HG03135 (cell line): Measurements from ENCODE around the gene HTR1E.
"Not testable (repeated sequence)": the region's sequence is repeated elsewhere in the genome, so short reads cannot be mapped to it uniquely, and the experiment has no call there.

Experiments
- ATAC-seq: cut with Tn5 transposase; IDR thresholded peaks from one replicate; pipeline ENCODE4 v1.9.1; 2021; ENCODE audit warnings: mild to moderate bottlenecking, moderate library complexity; ENCODE audit not compliant: unreplicated experiment

HTR1E gene

DNA sequence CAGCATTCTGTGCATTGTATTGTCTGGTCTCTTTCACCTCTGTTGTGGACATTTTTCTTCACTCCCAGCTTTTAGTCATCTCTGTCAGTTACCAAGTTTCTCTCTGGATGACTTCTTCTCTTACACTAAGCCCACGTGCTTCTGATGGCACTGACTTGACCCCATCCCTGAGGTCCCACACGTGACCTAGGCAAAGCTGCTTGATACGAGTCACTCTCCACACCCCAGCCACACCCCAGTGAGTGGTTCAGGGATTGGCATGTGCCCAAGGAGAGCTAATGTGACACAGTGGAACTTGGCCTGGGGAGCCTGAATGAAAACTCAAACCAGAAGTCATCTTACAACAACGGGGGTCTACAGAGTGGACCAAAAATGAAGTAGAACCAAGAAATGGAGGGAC lies 32.2 kb downstream of the HTR1E start:
- no peak for ATAC-seq

DNA sequence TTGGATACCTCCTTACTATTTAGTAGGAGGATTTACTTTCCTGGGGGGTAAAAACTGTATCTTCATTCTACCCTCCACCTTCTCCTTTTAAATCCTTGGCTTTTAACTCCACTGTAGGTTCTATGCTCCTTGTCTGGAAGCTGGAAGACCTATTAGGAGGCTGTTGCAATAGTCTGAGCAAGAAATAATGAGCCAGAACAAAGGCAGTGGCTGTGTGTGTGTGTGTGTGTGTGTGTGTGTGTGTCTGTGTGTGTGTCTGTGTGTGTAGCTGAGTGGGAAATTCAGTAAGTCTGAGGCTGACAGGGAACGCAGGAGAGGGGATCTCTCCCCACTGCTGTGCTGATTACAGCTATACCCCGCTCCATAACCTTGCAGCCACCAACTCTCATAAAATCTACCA lies 35.8 kb downstream of the HTR1E start:
- no peak for ATAC-seq

DNA sequence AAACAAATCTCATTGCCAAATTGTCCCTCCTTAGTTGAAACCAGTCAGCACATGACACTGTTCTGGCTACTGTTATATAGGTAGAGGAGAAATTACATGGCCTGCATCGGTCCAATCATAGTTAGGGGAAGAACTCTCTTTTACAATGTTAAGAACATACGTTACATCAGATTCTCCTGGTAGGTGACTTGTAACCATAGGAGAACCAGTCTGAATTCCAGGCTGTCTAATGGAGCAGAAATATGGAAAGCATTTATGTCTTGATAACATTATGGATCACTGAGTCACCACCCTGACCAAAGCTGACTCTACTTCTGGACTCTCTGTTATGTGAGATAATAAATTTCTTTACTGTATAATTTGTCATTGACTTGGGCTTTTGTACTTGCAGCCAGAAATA lies 40.9 kb downstream of the HTR1E start:
- no peak for ATAC-seq

DNA sequence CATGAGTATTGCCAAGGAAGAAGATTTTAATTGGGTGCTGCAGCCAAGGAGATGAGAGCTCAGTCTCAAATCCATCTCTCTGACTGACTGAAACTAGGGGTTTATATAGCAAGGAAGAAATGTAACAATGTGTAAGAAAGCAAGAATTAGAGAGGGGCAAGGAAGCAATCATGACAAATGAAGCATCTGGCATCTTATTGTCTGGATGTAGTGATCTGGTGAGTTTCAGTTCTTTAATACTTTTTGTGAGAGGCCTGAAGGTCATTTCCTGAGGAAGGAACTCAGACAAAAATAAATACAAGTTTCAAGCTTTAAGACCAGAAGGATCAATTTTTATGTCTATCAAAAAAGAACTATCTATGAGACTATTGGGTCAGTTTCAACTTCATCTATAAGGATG lies 64.2 kb downstream of the HTR1E start:
- no peak for ATAC-seq

DNA sequence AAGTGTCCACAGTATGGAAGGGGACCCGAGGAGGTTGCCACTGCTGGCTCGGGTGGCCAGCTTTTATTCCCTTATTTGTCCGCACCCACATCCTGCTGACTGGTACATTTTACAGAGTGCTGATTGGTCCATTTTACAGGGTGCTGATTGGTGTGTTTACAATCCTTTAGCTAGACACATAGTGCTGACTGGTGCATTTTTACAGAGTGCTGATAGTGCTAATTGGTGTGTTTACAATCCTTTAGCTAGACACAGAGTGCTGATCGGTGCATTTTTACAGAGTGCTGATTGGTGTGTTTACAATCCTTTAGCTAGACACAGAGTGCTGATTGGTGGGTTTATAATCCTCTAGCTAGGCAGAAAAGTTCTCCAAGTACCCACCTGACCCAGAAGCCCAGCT lies 65.1 kb downstream of the HTR1E start:
- ATAC-seq = not testable (repeated sequence)

DNA sequence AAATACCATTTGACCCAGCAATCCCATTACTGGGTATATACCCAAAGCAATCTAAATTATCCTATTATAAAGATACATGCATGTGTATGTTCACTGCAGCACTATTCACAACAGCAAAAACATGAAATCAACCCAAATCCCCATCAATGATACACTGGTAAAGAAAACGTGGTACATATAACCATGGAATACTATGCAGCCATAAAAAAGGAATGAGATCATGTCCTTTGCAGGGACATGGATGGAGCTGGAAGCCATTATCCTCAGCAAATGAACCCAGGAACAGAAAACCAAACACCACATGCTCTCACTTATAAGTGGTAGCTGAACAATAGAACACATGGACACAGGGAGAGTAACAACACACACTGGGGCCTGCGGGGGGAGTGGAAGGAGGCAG lies 69.2 kb downstream of the HTR1E start:
- ATAC-seq = not testable (repeated sequence)

DNA sequence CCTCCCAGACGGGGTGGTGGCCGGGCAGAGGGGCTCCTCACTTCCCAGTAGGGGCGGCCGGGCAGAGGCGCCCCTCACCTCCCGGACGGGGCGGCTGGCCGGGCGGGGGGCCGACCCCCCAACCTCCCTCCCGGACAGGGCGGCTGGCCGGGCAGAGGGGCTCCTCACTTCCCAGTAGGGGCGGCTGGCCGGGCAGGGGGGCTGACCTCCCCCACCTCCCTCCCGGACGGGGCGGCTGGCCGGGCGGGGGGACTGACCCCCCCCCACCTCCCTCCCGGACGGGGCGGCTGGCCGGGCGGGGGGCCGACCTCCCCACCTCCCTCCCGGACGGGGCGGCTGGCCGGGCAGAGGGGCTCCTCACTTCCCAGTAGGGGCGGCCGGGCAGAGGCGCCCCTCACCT lies 72.3 kb downstream of the HTR1E start:
- not testable (repeated sequence) for ATAC-seq

DNA sequence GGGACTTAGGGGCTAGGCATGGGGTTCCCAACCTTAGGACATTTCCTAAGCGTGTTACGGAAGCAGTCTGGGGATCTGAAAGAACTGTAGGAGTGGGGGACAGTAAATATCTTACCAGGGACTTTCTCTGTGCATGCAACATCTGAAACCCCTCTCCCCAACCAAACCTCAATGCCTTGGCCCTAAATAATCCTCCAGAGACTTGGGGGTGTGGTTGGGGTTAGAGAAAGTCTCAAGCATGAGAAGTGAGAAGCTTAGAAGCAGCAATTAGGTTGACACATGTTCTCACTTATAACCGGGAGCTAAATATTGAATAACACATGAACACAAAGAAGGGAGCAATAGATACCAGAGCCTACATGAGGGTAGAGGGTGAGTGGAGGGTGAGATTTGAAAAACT lies 74.7 kb downstream of the HTR1E start:
- ATAC-seq = no peak

DNA sequence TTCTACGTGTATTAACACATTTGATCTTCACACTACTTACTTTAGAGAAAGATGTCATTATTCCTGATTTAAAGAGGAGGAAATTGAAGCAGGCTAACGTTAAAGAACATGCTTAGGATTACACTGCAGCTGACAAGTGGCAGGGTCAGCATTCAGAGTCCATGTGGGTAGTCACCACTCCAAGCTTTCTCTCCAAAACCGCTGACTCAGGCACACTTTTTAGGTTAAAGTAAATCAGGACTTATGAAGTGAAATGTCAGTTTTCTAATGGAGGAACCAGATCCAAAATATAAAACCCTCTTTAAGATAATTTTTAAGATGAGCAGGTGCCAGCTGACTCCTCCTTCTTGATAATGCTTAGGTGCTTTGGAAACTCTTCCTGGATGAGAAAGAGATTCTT lies 75.4 kb downstream of the HTR1E start:
- ATAC-seq = no peak

DNA sequence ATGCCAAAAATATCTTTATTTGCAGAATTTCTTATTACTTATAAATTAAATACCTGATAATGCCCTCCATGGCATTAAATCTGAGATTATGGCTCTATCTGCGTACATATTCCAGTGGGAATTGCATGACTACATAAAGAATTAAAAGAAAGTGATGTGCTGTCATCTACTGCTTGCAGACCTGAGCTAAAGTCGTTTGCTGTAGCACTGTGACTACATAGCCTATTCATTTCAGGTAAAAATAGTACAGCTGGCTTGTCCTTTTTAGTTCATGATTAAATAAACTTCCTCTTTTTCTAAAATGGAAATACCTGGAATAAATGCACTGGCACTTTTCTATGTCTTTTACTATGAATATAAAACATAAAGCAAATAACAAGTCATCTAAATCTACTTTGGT lies 79.4 kb downstream of the HTR1E start:
- ATAC-seq = no peak

DNA sequence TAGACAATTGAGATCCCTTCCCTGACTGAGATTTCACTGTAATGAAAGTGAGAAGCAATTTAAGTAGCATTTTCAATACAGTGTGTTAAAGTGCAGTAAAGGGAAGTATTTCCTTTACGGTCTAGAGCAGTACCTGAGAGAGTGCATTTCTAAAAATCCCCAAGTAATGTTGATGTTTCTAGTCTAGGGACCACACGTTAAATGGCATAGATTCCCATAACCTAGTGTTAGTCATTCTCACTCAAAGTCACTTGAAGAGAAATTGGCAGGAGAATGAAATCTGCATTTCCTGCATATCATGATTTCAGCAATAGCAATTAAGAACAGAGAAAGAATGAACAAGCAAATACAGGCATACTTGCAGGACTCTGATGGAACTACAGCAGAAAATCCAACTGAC lies 89.7 kb downstream of the HTR1E start:
- ATAC-seq = no peak

DNA sequence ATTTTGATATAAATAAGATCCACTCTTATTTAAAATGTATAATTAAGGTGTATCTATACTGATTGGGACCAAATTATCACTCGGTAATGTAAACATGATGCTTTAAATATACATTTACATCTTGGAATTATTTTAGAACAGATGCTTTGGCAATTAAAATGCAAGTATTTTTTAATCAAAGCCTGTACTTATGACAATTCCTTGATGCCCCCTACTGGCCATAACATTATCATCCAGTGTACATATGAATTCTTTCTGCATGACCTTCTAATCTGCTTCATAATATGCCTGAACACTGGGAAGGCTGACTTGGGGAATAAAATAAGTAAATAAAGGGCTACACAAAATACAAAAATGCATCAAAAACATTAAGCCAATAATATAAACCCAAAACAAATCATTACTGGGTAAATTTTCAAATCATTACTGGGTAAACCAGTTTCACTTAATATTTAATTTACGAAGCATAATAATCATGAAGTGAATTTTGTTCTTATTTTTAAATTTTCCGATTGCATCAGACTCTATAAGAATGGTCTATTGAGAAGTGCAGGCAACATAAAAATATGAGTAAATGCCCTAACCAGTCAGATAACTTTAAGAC lies 92.5 kb downstream of the HTR1E start:
- ATAC-seq = no peak

DNA sequence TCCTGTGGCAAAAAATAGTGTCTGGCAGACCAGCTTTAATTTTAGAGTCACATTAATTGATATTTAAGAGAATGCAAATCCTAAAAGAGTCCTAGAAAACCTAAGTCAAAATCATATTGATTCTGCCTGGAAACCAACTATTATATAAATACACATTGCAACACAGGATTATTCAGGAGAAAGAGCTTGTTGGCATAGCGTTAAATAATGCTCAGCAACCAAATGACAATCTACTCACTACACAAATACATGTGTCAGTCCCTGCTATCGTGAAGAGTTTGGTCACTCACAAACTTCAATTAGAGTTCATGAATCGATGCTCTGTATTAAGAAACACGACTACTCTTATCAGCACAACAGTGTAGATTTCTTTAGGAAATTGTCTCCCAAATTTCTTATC lies 103.4 kb downstream of the HTR1E start:
- ATAC-seq = no peak

DNA sequence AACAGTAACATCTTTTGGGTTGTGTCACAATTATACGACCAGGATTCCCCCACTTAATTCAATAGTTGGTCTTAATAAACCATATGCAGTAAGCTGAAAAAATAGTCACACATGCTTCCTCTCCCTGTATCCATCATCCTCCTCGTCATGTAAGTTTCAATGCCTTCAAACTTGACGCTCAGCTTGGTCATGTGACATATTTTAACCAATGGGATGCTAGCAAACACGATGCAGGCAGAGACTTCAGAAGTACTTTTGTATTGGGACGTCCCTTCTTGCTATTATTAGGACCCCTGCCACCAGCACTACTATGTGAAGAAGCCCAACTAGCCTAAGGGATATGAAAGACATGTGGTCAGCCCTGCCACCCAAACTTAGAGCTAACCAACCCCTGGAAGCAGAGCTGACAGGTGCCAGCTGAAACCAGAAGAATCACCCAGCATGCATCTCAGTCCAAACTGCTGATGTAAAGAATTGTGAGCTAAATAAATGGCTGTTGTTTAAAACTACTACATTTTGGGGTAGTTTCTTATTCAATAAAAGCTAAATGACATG lies 108.3 kb downstream of the HTR1E start:
- ATAC-seq = no peak

DNA sequence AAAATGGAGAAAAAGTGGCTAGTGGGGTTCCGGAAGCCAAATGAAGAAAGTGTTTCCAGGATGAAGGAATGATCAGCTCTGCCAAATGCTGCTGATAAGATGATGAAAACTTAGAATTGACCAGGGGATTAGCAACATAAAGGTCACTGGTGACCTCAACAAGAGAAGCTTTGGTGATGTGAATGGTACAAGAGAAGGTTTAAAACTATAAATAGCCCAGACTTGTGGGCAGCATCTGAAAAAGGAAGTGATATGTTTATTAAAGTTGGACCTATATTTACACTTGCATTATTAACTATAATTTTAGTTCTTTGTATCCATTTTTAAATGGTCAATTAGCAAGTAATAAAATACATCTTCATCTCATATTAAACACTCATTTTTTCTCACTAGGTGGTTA lies 112.5 kb downstream of the HTR1E start:
- no peak for ATAC-seq

DNA sequence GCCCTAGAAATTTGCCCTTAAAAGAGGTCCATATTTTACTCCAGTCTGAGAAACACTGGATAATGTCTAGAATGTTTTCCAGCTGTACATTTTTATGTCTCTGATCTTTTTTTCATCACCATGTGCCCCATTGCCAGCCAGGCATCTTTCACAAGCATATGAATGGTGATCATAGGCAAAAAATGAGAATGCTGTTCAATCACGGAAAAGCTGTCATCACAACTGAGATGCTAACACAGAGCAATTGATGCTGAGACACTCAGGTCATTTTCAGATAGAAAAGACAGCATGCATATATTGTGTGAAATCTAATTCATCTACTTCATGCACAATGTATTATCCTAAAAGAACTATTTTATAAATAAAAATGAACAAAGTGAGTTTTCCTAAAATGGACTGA lies 116.0 kb downstream of the HTR1E start:
- no peak for ATAC-seq

DNA sequence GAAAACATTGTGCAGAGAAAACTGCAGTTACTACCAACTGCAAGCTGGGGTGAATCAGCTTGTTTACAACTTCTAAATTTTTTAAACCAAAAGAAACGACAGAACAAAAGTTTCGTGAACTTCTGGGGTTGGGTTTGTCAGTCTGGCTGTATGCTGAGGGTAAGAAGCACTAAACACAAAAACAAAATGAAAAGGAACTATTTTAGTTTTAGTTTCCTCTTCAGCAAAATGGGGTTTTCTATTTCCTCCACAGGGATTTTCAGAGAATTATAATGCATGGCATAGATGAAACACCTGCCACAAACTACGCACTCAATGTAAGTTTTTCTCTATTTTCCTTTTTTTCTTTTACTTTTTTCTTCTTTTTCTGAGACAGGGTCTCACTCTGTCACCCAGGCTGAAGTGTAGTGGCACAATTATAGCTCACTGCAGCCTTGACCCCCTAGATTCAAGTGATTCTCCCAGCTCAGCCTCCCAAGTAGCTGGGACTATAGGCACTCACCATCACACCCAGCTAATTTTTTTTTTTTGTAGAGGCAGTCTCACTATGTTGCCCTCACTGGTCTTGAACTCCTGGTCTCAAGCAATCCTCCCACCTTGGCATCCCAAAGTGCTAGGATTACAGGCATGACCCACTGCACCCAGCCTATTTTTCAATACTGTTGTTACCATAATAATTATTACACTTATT lies 117.0 kb downstream of the HTR1E start:
- ATAC-seq = no peak

DNA sequence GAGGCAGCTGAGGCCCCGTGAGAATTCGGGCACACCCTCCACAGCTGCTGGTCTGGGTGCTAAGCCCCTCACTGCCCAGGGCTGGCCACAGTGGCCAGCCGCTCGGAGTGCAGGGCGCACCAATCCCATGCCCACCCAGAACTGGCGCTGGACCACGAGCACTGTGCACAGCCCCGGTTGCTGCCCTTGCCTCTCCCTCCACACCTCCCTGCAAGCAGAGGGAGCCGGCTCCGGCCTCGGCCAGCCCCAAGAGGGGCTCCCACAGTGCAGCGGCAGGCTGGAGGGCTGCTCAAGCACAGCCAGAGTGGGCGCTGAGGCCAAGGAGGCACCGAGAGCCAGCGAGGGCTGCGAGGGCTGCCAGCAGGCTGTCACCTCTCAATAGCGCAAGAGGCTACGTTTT lies 122.6 kb downstream of the HTR1E start:
- ATAC-seq = no peak

DNA sequence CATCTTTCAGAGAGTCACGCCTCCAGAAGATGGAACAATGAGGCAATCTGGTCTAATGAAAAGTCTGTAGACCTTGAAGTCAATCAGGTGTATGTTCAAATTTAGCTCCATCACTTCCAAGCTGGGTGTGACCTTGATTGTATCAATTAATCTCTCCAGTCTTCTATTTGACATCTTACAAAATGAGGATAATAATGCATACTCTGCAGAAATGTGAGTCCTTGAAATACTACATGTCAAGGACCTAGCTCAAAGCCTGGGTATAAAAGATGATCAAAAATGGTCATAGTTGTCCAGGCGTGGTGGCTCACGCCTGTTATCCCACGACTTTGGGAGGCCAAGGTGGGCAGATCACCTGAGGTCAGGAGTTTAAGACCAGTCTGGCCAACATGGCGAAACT lies 127.8 kb downstream of the HTR1E start:
- ATAC-seq = no peak
